Activated T-cell treated with anti-CD3 and anti-CD28 coated beads, Interleukin-2, amount 50 U/mL, for 1 hour (primary cell): ENCODE data around the gene TRIM15.
"Not testable (repeated sequence)": the region's sequence is repeated elsewhere in the genome, so short reads cannot be mapped to it uniquely, and the experiment has no call there.

Source experiments
- DNase-seq: peaks from one replicate; pipeline ENCODE4 v3.0.0-alpha.2; 2020

The TRIM15 gene

DNA sequence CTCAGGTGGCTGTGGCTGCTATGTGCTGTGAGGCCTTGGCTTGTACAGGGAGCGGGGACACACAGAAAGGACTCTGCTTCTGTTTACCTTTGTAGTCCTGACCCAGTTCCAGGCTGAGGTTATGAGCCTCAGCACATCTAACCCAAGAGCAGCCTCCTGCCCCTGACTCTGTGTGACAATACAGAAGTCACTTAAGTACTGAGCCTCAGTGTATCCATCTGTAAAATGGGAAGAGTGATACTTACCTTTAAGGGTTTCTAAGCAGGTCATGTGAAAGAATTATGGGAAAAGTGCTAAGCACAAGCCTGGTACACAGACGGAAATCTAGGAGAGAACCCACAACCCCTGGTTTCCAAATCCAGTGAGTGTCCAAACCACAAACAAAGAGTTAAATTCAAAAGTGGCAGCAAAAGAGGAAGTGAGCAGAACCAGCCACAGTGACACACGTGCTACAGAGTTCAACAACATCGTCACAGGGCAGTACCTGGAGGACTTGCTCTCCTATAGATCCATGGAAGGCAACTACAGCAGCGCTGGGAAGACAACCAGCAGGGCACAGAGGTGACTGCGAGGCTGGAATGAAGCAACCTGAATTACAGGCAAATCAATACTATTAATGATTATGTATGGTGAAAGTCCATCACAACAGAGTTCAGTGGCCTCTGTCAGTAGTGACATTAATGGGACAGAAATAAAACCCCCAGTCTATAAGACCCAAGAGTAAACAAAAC, 37.4 kb downstream of the TRIM15 start:
- no peak for DNase-seq

GRCh38 chr6:30202366-30202765, 39.0 kb downstream of the TRIM15 start:
- no peak for DNase-seq

- no peak for DNase-seq
Measured at GRCh38 chr6:30204116-30204515, 40.8 kb downstream of the TRIM15 start.

DNA sequence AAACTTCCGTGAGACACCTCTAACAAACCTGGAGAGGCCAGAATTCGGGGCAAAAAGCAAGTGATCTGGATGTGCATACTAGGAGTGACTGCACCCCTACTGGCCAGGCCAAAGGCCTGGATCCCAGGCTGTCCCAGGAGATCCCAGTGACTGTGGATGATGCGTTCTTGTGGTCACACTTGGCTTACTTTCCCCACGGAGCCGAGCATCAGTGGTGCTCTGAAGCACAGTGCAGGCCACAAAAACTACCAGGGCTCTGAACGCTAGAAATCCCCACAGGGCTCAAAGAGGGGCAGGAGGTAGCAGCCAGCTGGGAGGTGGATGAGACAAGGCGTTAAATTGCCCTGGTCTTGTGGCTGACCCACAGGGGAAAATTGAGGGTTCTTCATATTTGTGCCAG, 42.8 kb downstream of the TRIM15 start:
- no peak for DNase-seq

DNA sequence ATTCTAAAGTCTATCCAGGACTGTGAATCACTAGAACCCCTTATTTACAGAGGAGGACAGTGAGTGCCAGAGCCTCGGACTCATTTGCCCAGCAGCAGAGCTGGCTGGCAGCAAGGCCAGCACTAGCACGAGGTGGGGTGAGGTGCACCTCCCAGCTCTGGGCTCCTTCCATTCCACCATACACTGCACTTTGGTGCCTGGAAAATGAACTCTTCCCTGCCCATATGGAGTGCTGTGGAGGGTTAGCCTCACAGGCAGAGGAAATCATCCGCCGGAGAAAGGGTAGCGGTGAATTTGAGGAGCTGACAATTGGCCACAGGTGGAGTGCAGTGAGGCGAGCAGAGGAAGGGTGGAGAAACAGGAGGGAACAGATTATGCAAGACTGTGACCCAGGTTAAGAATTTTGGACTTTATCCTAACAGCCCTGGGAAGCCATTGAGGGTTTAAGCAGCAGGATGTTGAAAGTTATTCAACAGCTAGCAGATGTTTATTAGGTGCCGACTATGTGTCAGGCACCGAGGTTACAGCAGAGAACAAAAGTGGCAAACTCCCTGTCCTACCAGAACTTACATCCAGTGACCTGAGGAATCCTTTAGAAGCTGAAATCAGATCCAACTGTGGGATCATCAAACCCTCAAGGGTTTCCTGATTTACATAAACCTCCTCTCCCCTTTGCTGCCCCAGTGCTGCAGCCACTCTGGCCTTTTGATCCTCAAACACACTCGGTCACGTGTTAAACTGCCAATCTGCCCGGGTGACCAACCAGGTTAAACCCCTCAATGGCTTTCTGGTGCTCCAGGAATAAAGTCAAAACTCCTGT, 43.7 kb downstream of the TRIM15 start:
- no peak for DNase-seq

GRCh38 chr6:30207619-30208295, 44.4 kb downstream of the TRIM15 start:
- no peak for DNase-seq

DNA sequence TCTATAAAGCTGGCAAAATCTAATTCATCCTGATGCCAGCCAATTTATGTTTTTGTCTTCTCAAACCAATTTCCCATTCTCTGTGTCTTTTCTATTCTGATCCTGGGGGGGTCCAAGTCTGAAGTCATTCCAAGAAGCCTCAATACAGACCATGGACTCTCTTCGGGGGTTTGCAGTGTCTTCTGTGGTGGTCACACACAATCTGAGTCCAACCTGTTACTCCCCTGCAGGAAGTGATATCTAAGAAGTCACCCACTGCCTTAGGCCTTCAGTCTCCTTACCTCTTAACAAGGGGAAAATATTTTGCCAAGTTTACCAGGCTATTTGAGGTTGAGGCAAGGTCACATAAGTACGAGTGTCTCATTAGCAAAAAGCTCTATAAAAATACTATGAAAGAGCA, 48.0 kb downstream of the TRIM15 start:
- DNase-seq: no peak

- DNase-seq: no peak
Measured at GRCh38 chr6:30211899-30212298, 48.6 kb downstream of the TRIM15 start.

GRCh38 chr6:30212865-30213666, 49.7 kb downstream of the TRIM15 start, which contains the start of gene TRIM26:
Gene TRIM26 (minus strand): TSS chr6:30213406. CDS start chr6:30199103, 14,303 bp downstream.
- peak; percentile 96 for DNase-seq

DNA sequence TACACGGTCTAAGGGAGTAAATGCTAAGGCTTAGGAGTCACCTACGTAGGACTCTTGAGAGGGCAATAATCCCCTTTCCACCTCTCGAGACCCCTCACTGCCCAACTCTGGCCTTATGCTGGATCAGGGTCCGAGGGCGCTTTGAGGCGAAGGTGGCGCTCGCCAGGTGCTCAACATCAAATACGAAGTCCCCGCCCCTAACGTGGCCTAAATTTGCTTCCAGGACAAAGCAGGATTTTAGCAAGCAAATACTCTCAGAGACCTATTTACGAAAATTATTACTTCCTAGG, 50.3 kb downstream of the TRIM15 start:
- DNase-seq: no peak

- peak; percentile 78 for DNase-seq
Measured at GRCh38 chr6:30213957-30214656, 50.8 kb downstream of the TRIM15 start.

GRCh38 chr6:30214657-30214982, 51.3 kb downstream of the TRIM15 start:
- DNase-seq: no peak

GRCh38 chr6:30216096-30216495, 52.8 kb downstream of the TRIM15 start:
- DNase-seq: no peak

DNA sequence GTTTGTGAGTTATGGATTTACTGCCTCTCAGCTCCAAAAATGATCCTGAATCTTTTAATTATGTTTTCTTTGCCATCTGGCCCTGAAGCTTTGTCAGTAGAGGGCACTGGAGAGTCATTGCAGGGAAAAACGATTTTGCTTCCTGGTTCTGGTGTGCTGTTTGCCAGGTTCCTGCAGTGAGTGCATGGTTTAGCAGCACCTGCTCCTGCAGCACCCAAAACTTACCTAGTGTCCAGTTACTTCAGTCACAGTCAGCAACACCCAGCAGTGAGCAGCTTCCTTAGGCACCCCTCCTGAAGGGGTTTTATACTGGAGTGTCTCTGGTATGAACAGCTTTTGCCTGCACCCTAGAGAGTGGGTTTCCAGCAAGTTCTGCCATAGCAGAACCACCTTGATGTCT, 55.9 kb downstream of the TRIM15 start:
- peak; percentile 48 for DNase-seq

DNA sequence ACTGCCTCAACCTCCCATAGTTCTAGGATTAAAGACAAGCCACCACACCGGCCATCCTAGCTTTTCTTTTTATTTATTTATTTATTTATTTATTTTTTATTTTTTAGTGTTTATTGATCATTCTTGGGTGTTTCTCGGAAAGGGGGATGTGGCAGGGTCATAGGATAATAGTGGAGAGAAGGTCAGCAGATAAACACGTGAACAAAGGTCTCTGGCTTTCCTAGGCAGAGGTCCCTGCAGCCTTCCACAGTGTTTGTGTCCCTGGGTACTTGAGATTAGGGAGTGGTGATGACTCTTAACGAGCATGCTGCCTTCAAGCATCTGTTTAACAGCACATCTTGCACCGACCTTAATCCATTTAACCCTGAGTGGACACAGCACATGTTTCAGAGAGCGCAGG, 58.0 kb downstream of the TRIM15 start:
- not testable (repeated sequence) for DNase-seq

DNA sequence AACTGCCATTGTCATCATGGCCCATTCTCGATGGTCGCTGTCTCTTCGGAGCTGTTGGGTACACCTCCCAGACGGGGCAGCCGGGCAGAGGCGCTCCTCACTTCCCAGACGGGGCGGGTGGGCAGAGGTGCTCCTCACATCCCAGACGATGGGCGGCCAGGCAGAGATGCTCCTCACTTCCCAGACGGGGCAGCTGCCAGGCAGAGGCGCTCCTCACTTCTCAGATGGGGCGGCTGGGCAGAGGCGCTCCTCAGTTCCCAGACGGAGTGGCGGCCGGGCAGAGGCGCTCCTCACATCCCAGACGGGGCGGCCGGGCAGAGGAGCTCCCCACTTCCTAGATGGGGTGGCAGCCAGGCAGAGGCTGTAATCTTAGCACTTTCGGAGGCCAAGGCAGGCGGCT, 58.6 kb downstream of the TRIM15 start:
- DNase-seq: not testable (repeated sequence)
